SK-N-MC (cell line): ENCODE measurements around the gene PI3.

Source experiments
- EZH2 ChIP-seq: fragments of 200-600 bp; sonication (generic); IDR thresholded peaks from one replicate; pipeline ENCODE4 v1.6.1; 2017; ENCODE audit warnings: antibody characterized with exemption
- FOXP2 ChIP-seq: optimal IDR thresholded peaks from 2 replicates; pipeline ENCODE3; 2011; ENCODE audit warnings: mild to moderate bottlenecking, moderate library complexity; ENCODE audit not compliant: insufficient read depth; ENCODE audit errors: extremely low read length, control extremely low read depth
- POLR2AphosphoS5 ChIP-seq: IDR thresholded peaks from 2 replicates; pipeline ENCODE4 v1.6.1; 2012; ENCODE audit warnings: mild to moderate bottlenecking, low read depth, low read length, borderline replicate concordance

DNA sequence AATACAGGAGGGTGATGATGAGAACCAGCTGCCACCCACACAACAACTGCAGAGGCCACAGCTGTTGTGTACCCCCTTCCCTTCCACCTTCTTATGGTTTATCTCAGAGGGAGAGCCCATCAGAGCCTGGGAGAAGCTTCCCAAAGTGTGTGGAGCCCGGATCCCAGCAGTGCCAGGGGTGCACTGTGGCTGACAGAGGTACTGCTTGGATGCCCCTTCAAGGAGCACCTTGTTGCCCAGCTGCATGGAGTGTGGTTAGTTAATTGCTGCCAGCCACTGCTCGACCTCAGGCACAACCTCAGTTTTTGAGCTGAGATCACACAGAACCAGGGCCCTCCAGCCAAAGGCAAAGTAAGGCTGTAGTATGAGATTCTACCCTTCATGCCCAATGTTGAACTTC lies 13.0 kb downstream of the PI3 start:
- no peak for TF ChIP-seq EZH2
- TF ChIP-seq POLR2AphosphoS5: no peak
- TF ChIP-seq FOXP2: no peak
